Measurements from ENCODE around the gene IRF6. TPM values are rescaled to one million over a fixed set of nuclear protein-coding genes. Genes with fewer than 3 reads are reported as not detected.

The IRF6 gene
- total and polyA plus RNA-seq, 2 of the 8 experiments (the other 6 are each of a cell fraction or from before 2014, with no cell fraction given), result 9.6 to 13.4 TPM

DNA sequence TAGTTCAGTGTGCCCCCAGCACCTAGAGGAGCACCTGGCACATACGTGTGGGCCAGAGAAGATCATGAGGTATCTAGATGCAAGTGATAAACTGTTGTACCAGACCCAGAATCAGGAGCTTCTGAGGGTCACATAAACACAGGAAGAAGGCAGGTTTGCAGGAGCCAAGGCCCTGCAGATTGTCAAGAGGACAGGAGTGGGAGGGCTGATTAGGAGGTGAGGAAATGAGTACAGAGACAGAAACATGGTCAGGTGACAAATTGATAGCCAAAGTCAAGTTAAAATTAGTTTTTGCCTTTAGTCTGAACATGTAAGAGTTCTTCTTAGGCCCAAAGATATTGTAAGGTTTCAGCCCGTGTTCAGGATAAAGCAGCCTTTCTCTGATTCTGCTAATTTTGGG lies 64.1 kb downstream of the IRF6 start (continued):
- TF ChIP-seq YY1 (IDR thresholded peaks at IDR 0.05; ENCODE audit: low read depth, low read length) (no peak), CBX5 (IDR thresholded peaks at IDR 0.05; ENCODE audit: low read depth, low read length) (no peak)

All from H1 (cell line).